Fibroblast of pulmonary artery (primary cell): ENCODE data around the gene FOS.
A peak's percentile ranks its signal among the peaks of the same experiment; 100 is the strongest.

ENCODE experiments used
- DNase-seq: peaks from one replicate; pipeline ENCODE4 v3.0.0-alpha.2; 2010; ENCODE audit warnings: low read depth
- H3K4me3 ChIP-seq: replicated peaks from 2 replicates; pipeline ENCODE4 v1.5.1; 2011; ENCODE audit warnings: low read depth, mild to moderate bottlenecking, control low read depth, low read length, moderate library complexity
- TF ChIP-seq, protein P1 (sequence below): IDR thresholded peaks from 2 replicates; pipeline ENCODE4 v1.5.1; 2011; ENCODE audit warnings: mild to moderate bottlenecking, control low read depth, low read length, inconsistent platforms; ENCODE audit errors: missing control alignments

FOS gene

DNA sequence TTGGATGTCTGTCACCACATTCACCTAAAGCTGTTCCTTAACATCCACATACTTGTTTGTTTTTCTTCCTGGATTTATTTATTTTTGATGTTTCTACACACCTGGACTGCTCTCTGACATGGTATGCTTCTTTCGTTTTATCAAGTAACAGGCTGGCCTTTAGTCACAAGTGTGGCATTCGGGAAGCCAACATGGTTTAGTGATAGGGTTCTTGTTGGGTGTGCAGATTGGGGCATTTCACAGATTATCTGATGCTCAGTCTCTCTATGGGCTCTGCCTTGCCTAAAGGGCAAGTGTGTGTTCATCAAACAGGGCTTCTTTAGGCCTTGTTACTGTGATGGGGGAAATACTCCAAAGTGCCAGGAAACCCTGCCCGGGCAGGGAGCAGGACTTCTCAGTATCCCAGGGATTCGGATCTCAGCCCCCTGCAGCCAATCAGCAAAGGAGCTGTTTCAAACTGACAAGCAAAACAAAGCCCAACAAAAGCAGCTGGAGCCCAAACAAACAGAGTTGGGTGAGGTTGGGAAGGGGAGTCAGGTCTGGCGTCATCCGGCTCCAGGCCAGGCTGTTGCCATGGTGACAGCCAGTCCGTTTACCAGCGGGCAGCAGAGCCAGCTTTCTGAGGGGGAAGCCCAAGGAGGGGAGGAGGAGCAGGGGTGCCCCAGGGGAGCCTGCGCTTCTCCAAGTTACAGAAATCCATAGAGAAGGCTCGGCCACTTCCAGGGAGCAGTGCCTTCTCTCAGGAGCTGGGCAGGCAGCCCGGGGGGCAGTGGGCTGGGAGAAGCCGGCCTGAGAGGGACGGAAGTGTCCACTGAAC lies 31.9 kb downstream of the FOS start:
- DNase-seq = peak; percentile 98
- no peak overlapping the region for H3K4me3 ChIP-seq
- TF ChIP-seq, protein P1, sequence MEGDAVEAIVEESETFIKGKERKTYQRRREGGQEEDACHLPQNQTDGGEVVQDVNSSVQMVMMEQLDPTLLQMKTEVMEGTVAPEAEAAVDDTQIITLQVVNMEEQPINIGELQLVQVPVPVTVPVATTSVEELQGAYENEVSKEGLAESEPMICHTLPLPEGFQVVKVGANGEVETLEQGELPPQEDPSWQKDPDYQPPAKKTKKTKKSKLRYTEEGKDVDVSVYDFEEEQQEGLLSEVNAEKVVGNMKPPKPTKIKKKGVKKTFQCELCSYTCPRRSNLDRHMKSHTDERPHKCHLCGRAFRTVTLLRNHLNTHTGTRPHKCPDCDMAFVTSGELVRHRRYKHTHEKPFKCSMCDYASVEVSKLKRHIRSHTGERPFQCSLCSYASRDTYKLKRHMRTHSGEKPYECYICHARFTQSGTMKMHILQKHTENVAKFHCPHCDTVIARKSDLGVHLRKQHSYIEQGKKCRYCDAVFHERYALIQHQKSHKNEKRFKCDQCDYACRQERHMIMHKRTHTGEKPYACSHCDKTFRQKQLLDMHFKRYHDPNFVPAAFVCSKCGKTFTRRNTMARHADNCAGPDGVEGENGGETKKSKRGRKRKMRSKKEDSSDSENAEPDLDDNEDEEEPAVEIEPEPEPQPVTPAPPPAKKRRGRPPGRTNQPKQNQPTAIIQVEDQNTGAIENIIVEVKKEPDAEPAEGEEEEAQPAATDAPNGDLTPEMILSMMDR = no peak

DNA sequence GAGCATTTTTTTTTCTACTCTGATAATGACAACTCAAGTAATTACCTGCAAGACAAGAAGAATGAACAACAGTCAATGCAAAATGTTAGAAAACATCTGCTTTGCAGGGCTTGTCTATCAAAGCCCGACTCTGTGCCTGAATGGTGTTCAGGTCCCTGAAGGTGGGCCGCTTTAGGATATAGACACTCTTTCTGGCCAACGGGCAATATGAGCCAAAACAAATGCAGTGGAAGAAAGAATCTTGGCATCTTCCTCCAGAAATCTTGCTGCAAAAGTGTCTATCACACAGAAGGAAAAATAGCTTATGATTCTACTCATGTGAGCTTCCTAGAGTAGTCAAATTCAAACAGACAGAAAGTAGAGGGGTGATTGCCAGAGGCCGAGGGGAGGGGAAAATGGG lies 32.7 kb downstream of the FOS start:
- TF ChIP-seq, protein P1 = no peak
- no peak overlapping the region for H3K4me3 ChIP-seq
- DNase-seq = peak; percentile 35

DNA sequence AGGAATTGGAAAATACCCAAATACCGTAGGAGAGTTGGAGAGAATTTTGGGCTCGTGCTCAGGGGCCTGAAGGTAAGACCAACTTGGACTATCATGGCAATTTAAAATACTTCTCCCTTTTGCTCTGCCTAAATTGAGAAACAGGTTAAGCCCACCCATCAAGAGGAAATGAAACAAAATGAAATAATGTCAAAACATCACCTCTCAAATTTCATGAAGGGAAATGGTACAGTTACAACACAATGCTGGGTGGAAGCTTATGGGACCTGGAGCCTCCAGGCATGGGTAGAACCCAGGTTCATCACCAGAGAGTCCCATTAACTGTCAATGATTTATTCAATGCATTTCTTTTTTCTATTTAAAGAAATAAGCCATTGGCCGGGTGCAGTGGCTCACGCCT lies 33.7 kb downstream of the FOS start:
- H3K4me3 ChIP-seq = no peak overlapping the region
- TF ChIP-seq, protein P1 = no peak
- no peak for DNase-seq

DNA sequence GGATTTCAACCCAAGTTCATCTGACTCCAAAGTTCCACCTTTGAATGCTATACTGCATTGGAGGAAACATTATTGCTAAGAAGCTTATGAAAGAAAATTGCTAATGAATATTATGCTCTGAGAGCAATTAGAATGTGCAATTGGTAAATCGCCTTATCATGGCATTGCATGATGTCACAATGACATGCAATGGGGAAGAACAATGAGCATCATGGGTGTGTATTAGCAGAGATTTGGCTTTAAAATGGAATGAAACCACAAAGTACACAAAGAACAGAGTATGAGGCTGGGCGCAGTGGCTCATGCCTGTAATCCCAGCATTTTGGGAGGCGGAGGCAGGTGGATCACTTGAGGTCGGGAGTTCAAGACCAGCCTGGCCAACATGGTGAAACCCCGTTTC lies 34.7 kb downstream of the FOS start:
- no peak for DNase-seq
- TF ChIP-seq, protein P1 = no peak
- no peak overlapping the region for H3K4me3 ChIP-seq

DNA sequence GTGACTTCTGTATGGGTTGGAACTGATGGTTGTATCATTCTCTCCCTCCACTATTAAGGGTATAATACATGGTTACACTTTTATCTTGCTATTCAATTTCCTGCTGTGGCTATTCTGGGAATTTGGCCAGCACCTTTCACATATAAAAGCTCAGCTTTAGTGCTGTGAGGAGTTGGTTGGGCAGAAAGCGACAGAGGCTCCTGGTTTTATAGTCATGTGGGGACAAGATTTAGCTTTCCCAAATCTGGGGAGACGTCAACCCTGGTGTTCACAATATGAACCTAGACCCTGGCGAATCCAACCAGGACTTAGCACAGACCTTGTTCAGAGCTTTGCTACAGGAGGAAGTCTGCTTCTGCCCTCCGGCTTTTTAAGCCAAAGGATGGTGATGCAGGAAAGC lies 36.5 kb downstream of the FOS start:
- TF ChIP-seq, protein P1 = no peak
- peak; percentile 85 for DNase-seq
- no peak overlapping the region for H3K4me3 ChIP-seq

DNA sequence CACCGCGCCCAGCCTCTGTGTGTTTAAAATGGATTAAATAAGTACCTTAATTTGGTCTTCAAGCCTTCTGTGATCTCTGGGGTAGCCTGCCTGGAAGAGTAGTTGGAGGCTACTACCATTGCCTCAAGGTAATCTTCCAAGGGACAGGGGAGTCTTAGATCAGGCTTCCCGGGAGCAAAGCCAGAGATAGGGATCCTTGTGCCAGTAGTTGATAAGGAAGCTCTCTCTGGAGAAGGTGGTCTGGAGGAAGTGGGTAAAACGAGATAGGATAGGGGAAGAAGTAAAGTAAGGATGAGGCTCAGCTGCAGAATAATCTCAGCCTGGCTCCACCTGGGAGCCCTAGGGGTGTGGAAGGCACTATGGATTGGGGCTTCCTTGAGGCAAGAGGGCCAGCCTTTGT lies 38.5 kb downstream of the FOS start:
- TF ChIP-seq, protein P1 = no peak
- DNase-seq = no peak

DNA sequence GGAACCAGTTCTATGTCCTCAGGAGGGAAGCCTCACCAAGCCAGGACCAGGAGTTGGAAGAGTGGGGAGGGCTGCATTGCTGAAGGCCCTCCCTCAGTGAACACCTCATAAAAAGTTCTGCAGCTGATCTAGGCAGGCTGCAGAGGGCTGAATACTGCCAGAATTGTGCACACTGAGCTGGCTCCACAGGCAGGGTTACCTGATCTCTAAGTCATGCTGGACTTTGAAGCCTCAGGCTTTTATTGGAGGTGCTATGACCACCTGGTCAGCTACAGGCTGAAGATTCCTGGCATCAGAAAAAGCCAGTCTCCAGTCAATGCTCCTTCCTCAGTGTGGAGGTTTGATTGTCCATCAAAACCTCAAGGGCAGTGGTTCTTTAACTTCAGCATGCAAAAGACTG lies 39.7 kb downstream of the FOS start:
- DNase-seq = no peak
- TF ChIP-seq, protein P1 = no peak
- no peak overlapping the region for H3K4me3 ChIP-seq

More for the DNA sequence above, 38.5 kb downstream of the FOS start:
- H3K4me3 ChIP-seq = no peak overlapping the region
